Measurements from ENCODE around the gene MICAL3. TPM values are rescaled to one million over a fixed set of nuclear protein-coding genes. Genes with fewer than 3 reads are reported as not detected.

MICAL3 gene
- polyA plus RNA-seq, 2 of the 4 experiments (the other 2 are of a cell fraction) = 20.5 to 30.1 TPM

DNA sequence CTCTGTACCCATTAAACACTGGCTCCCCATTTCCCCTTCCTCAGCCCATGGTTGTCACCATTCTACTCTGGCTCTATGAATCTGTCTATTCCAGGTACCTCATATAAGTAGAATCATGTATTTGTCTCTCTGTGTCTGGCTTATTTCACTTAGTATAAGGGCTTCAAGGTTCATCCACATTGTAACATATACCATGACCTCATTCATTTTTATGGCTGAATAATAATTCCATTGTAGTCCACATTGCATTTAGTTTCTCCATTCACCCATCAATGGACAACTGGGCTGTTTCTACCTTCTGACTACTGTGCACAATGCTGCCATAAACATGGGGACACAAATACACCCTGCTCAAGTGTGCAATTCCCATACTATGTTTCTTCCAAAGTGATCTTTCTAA lies 97.3 kb downstream of the MICAL3 start:
- TF ChIP-seq TP53 (CRISPR knock-in tag; IDR thresholded peaks at IDR 0.05) = no peak
- TF ChIP-seq HOXA7 (CRISPR knock-in tag; IDR thresholded peaks at IDR 0.05) = no peak
- TF ChIP-seq NPAS2 (CRISPR knock-in tag; IDR thresholded peaks at IDR 0.05; ENCODE audit: borderline replicate concordance) = no peak
- no peak for TF ChIP-seq ATOH8 (CRISPR knock-in tag; IDR thresholded peaks at IDR 0.05; ENCODE audit: low read depth)
- TF ChIP-seq CEBPB (IDR thresholded peaks at IDR 0.05) = no peak
- TF ChIP-seq, protein P1, sequence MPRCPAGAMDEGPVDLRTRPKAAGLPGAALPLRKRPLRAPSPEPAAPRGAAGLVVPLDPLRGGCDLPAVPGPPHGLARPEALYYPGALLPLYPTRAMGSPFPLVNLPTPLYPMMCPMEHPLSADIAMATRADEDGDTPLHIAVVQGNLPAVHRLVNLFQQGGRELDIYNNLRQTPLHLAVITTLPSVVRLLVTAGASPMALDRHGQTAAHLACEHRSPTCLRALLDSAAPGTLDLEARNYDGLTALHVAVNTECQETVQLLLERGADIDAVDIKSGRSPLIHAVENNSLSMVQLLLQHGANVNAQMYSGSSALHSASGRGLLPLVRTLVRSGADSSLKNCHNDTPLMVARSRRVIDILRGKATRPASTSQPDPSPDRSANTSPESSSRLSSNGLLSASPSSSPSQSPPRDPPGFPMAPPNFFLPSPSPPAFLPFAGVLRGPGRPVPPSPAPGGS (IDR thresholded peaks at IDR 0.05) = no peak
- TF ChIP-seq MYC (IDR thresholded peaks at IDR 0.05; ENCODE audit: borderline replicate concordance, low read length) = no peak
- TF ChIP-seq NR3C1 (IDR thresholded peaks at IDR 0.05) = no peak
- no peak for TF ChIP-seq POLR2AphosphoS2 (conservative IDR thresholded peaks at IDR 0.05; ENCODE audit: low read length)
- TF ChIP-seq HMGXB4 (CRISPR knock-in tag; IDR thresholded peaks at IDR 0.05; ENCODE audit: borderline replicate concordance) = no peak
- no peak for TF ChIP-seq TFCP2L1 (CRISPR knock-in tag; IDR thresholded peaks at IDR 0.05)
- no peak for TF ChIP-seq POLR2A (IDR thresholded peaks at IDR 0.05; ENCODE audit: low read length)
- no peak for TF ChIP-seq JUNB (IDR thresholded peaks at IDR 0.05)
- TF ChIP-seq EHMT2 (IDR thresholded peaks at IDR 0.05; ENCODE audit: low read depth) = no peak
- TF ChIP-seq KDM1A (IDR thresholded peaks at IDR 0.05; ENCODE audit: low read depth) = no peak
- no peak for TF ChIP-seq ZNF302 (CRISPR knock-in tag; IDR thresholded peaks at IDR 0.05)
- TF ChIP-seq REST (IDR thresholded peaks at IDR 0.05) = no peak
- no peak for TF ChIP-seq ESRRA (IDR thresholded peaks at IDR 0.05; ENCODE audit: borderline replicate concordance, low read length)
- FAIRE-seq (no peak), ATAC-seq (no peak), DNase-seq (ENCODE audit: low read depth in 1 of 2, low spot score in 1 of 2) (no peak)
- Histone ChIP-seq H3K4me1 (peaks cover 49% of the 10 kb centered on the region), H3K4me2 (no peak overlapping the region), H3K4me3 (no peak overlapping the region), H3K9me3 (no peaks in the 10 kb centered on the region), H3K27ac (no peak overlapping the region)
- ChIA-PET CTCF (no interaction called here), POLR2A (no interaction called here)

DNA sequence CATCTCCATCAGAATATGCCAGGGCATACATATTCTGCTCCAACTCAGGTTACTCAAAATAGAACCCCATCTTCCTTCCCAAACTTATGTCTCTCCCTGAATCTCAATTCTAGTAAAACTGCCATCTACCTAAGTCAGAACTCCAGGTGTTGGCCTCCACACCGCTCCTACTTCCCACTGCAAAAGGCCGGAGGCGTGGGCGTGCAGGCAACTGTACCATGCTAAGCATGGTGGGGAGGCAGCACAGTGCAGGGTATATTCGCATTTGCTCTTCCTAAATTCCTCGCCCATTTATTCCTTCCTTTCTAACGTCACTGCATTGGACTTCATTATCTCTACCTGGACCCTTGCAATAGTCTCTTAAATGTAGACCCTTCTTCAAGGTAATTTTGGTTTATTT lies 97.8 kb downstream of the MICAL3 start:
- ATAC-seq (no peak), DNase-seq (ENCODE audit: low read depth in 1 of 2, low spot score in 1 of 2) (no peak), FAIRE-seq (no peak)
- Histone ChIP-seq H3K4me1 (peaks cover 45% of the 10 kb centered on the region), H3K9me3 (no peaks in the 10 kb centered on the region), H3K4me2 (no peak overlapping the region), H3K4me3 (no peak overlapping the region), H3K27ac (no peak overlapping the region)
- WGBS (ENCODE audit: missing lambda C conversion rate) = 94% methylated on average over 7 of the region's 7 CpGs
- CTCF ChIA-PET = no interaction called here
- TF ChIP-seq HOXB5 (CRISPR knock-in tag; IDR thresholded peaks at IDR 0.05) (no peak), ZSCAN20 (CRISPR knock-in tag; IDR thresholded peaks at IDR 0.05) (no peak), JUN (IDR thresholded peaks at IDR 0.05) (no peak), ZNF302 (CRISPR knock-in tag; IDR thresholded peaks at IDR 0.05) (no peak), HEYL (CRISPR knock-in tag; IDR thresholded peaks at IDR 0.05) (no peak)
- POLR2A ChIA-PET = no interaction called here
